ENCODE results near the gene EYA2.
A peak's percentile ranks its signal among the peaks of the same experiment; 100 is the strongest.
"Not testable (repeated sequence)": the region's sequence is repeated elsewhere in the genome, so short reads cannot be mapped to it uniquely, and the experiment has no call there.

EYA2 gene, protein sequence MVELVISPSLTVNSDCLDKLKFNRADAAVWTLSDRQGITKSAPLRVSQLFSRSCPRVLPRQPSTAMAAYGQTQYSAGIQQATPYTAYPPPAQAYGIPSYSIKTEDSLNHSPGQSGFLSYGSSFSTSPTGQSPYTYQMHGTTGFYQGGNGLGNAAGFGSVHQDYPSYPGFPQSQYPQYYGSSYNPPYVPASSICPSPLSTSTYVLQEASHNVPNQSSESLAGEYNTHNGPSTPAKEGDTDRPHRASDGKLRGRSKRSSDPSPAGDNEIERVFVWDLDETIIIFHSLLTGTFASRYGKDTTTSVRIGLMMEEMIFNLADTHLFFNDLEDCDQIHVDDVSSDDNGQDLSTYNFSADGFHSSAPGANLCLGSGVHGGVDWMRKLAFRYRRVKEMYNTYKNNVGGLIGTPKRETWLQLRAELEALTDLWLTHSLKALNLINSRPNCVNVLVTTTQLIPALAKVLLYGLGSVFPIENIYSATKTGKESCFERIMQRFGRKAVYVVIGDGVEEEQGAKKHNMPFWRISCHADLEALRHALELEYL

DNA sequence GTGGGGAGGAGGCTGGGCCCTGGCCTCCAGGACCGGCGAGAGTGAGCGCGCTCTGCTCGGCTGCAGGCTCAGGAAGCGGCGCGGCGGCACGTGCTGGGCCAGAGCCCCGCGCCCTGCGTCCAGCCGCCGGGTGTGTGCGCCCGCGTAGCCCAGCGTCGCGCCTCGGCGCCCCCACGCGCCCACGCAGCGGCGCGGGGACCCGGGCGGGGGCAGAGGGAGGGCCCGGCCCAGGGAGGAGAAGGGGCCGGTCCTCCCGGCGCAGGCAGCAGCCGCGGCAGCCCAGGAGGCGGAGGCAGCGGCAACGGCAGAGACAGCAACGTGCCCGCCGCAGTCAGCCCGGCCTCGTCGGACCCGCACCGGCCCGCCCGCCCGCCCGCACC, at the start of gene EYA2:
Gene EYA2 (plus strand): TSS at position 265 of the 380 bp plus-strand sequence. CDS start 95,168 bp downstream, outside the sequence.
- DNase-seq: peak; percentile 63

DNA sequence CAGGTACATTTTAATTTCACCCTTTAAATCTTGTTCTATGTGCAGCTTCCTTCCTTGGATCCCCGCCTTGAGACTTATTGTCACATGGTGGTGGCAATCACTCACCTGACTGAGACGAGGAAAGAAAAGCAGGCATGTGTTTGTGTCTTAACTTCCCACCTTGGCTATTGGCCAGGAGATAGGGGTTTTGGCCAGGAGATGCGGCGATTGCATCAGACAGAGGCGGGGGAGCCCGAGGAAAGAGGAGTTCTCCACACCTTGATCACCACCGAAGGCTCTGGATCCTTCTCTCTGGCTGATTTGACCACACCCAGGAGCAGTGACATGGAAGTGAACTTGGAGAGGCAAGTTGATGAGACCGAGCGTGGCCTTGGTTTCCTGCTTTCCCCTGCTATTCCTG, 49.7 kb upstream of the EYA2 start:
- no peak for DNase-seq

DNA sequence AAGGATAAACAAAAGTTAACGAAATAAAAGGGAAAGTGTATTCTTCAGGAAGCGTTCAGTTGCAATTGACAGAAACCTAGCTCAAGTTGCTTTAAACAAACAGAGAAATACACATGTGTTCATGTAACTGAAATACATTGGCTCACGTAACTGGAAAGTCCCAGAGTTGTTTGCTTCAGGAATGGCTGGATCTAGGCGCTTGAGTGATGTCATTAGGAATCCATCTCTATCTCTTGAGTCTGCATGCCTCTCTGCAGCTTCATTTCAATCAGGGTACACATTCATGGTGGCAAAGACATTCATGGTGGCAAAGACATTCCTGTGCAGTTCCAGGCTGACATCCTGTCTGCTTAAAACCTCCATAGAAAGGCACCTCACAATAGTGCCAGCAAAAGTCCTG, 45.4 kb upstream of the EYA2 start:
- DNase-seq: no peak

DNA sequence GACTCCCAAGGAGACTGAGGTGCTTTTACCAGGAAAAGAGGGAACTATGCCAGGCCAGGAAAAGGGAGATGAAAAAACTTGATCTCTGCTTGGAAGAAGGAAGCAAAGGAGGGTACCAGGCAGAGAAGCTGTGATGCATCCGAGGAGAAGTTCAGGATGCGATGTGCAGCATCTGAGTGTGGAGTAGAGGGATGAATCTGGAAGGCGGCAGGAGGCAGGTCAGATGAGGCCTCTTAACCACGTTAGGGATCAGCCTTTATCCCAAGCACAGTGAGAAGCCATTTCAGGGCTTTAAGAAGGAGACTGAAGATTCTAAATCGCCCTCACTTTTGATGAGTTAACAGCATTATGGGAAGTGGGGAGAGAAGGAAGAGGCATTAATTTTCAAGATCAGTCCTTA, 44.9 kb upstream of the EYA2 start:
- DNase-seq: no peak

DNA sequence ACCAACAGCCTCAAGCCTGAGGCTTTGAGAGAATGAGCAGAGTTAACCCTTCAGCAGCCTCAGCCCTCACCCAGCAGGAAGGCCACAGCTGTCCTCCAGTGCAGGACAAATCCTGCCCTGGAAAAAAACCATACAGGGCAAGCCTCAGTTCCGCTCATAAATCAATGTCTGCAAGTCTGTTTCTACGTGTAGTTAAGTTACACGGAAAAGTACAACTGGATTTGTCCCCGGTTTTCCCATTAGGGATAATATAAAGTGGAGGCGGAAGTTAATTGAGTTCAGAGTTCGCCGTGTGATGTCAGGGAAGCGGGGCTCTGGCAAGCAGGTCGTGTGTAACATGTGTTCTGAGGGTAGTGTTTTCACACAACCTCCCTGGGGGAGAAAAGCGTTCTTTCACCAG, 44.2 kb upstream of the EYA2 start:
- DNase-seq: no peak

DNA sequence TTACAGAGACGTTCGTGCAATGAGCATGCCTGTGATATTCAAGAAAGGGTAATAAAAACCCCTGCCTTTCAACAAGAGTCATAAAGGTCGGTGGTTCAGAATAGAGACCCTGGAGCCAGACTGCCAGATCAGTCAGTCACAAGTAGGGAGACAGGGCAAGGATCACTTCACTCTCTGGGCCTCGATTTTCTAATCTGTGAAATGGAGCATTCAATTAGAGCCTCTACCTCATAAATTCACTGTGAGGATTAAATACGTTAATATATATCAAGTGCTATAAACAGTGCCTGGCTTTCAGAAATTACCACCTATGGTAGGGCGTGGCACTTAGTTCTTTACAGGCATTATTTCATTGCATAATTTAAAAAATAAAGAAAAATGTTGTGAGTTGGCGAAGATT, 43.7 kb upstream of the EYA2 start:
- no peak for DNase-seq

DNA sequence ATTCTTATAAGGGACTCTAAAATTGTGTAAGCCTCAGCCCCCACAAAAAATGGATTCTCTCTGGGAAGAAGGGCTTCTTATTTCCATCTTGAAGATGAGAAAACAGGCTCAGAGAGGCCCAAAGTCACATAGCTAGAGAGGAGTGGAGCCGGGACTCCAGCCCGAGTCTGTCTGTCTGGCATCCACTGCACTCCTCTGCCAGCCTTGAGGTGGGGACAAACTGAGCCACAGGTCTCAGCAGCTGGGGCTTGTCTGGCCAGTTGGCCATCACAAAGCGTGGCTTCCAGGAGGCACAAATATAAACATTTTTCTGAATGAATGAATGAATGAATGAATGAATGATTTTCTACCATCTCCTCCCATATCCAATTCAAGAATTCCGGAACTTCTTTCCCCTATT, 42.9 kb upstream of the EYA2 start:
- DNase-seq: no peak

DNA sequence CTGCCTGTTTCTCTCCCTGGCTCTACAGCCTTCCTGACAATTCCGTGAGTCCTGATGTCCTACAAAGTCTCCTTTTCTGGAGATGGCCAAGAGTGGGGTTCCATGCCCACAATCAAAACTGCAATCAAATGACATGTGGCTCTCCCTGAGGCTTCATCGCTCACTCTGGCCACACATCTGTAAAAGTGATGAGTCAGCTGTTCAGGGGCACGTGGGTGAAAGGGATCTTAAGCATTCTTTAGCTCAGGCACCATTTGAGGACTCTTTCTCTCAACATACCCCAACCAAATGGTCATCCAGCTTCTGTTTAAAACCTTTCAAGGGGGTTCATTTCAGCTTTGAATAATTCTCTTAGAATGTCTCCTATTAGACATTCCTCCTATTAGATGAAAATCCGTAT, 42.3 kb upstream of the EYA2 start:
- DNase-seq: no peak

DNA sequence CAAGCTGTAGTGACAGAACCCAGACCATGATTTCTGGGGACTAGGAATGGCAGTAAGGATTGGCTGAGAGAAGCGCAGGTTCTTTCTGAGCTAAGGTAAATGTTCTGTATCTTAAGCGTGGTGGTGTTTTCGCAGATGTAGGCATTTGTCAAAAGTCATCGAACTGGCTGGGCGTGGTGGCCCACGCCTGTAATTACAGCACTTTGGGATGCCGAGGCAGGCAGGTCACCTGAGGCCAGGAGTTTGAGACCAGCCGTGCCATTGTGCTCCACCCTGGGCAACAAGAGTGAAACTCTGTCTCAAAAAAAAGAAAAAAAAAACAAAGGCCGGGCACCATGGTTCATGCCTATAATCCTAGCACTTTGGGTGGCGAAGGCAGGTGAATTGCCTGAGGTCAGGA, 40.7 kb upstream of the EYA2 start:
- no peak for DNase-seq

DNA sequence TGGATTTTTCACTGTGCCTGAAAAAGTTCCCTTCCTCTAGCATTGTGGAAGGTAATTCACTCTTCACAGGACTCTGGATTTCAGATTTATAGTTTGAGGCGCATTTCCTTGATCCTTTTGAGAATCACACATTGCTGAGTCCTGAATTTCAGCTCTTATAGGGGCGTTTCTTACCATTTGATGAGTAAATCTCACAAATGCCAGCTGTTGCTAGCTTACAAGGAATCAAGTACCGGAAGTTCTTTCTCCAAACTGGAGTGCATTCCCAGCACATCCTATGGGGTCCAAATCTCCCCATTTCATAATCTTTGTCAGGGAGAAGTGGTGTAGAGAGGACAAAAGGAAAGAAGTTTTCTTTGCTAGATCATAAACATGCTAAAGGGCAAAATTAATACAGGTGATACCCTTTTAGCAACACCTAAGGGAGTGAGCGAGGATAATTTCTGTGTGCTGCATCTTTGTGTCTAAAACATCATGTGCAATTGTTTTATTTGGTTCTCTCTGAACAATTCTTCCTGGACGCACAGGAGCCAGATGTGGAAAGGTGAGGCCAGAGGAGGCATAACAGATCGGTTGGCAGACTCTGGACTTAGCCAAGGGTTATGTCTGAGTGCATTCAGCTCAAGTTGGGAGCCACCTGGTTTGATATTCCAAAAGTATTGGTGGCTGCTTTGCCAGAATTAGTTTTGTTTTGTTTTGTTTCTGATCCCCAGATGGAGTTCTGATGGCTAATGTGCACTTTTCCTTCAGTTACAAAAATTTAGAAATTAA, 37.4 kb upstream of the EYA2 start:
- DNase-seq: no peak

DNA sequence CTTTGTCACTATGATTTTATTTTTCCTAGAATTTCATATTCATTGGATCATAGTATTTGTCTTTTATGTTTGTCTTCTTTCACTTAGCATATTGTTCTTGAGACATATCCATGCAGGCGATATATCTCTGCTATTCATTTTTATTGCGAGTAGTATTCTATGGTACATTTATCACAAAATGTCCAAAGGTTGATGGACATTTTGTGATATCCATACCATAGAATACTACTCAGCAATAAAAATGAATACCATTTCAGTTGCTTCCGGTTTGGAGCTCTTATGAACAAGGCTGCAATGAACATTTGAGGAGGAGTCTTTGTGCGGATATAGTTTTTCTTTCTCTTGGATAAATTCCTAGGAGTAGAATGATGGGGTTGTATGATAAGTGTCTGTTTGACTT, 28.8 kb upstream of the EYA2 start:
- DNase-seq: no peak

DNA sequence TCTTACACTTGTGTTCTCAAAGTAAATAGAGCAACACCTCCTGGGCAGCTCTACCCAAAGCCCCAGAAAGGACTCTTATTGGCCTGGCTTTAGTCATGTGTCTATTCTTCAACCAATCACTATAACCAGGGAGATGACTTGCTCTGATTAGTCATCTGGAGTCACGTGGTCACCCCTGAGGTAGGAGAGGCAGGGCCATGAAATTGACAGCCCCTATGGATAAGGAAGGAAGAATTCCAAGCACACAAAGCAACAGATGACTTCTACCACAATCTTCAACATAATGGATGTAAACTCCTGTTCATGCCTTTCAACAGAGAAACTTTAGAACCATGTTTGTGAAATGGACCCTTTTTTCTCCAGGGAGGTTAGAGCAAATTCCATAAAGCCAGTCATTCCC, 24.6 kb upstream of the EYA2 start:
- DNase-seq: no peak

DNA sequence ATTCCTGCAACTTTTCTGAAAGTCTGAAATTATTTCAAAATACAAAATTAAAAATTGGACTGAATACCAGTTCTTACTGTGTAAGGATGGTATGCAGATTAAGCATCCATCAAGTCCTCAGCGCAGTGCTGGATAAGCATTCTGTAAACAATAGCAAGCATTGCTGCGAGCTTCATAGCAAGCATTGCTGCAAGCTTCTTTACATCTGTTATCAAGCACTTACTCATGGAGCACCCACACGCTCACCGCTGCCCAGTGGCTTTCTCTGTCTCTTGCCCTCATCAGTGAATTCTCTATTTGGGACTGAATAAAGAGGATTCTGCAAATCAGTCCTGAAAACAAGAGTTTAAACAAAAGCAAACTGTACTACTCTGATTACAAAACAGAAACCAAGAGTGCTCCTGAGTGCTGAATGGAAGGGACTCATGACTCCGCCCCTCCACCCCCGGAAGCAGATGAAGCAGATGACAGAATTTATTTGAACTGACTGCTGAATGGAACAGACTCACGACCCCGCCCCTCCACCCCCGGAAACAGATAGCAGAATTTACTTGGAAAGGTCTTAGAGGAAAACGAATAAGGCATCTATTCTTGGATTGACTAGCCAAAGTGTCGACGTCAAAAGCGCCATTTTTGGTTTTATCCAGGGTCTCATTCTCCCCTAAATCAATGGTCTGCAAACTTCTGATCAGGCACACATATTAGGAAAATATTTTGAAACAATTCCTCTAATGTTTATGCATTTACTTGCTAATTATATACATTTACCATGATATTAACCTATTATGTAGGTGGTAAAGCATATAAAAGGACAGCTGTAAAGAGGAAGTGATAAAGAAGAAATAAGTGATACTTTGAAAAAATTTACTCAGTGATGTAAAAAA, 22.1 kb upstream of the EYA2 start:
- DNase-seq: peak; percentile 27

DNA sequence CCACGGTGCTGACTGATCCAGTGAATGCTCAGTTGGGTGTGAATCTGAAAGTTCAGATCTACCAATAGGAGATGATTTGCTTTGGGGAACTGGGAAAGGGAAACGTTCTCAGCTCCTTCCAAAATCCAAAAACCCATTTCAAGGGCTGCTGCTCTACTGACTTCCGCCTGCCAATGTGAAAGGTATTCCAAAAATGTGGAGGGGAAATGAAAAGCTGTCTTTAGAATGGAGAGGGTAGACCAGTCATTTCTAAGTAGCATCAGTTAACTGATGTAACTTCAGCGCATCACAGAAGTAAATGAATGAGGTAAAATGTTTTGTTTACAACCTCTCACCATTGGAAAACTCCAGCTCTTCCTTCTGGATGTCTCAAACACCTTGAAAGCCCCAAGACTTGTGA, 19.6 kb upstream of the EYA2 start:
- no peak for DNase-seq

DNA sequence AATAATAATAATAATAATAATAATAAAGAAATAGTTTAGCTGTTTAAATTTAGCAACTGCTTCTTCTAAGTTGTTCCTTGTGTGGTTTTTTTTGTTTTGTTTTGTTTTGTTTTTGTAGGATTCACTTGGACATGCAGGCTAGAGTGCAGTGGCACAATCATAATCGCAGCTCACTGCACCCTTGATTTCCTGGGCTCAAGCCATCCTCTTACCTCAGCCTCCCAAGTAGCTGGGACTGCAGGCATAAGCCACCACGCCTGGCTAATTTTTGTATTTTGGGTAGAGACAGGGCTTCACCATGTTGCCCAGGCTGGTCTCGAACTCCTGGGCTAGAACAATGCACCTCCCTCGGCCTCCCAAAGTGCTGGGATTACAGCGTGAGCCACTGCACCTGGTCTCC, 15.3 kb upstream of the EYA2 start:
- DNase-seq: no peak

DNA sequence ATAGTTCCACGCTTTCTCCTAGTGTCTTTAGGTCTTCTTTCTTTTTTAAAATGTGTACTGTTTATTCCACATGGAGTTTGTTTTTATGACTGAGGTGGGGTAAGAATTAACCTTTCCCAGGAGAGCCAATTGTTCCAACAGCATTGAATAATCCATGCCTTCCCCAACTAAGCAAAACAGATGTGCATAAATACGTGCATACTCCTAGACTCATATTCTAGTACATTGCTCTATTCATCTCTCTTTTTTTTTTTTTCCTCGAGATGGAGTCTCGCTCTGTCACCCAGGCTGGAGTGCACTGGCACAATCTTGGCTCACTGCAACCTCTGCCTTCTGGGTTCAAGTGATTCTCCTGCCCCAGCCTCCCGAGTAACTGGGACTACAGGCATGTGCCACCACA, 14.7 kb upstream of the EYA2 start:
- DNase-seq: not testable (repeated sequence)

DNA sequence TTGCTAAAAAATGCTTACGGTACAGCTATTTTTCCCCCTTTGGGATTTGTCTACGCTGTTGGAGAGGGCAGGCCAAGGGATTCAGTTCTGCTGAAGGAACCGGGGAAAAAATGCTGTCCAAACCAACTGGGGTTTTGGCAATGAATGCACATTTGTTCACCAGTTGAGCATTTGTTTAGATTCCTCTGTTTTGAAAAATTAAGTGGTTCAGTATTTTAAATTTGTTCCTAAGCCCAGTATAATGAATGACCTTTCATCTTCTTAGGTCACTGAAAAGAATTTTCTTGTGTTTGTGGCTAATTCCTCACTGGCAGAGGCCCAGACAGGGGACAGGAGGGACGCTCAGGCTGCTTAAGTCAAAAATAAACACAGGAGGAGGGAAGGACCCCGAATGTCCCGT, 10.8 kb upstream of the EYA2 start:
- DNase-seq: no peak

DNA sequence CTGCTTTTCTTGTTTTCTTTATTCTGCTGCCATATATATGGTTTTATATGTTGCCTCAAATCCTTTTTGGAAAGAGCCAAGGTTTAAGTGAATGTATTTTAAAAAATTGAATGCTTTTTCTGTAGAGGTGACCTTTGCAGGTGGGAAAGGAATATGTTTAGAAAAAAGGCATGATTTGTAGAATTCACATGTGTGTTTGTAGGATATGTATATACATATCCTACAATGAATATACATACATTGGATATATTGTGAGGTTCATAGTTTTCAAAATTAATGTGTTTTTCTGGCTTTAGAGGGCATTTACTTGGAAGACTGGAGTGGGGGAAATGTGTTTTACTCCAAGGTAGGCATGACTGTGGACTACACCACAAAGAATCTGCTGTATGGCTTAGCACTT, 4.0 kb upstream of the EYA2 start:
- no peak for DNase-seq

DNA sequence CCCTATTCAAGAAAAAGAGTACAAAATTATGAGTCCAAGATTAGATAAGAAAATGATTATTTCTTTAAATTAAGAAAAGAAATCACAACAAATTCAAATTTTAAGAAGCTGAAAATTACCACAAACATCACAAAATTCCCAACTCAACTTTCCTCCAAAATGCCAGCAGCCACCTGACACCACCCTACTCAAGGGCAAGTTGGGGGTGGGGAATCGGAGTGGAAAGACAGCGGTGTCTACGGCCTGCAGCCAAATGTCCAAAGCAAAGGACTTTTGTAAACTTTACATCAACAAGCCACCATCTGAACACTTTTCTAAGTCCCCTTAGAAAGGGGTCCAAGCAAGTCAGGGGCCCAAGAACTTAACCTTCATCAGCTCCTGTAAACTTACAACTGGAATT, 1.6 kb upstream of the EYA2 start:
- no peak for DNase-seq

DNA sequence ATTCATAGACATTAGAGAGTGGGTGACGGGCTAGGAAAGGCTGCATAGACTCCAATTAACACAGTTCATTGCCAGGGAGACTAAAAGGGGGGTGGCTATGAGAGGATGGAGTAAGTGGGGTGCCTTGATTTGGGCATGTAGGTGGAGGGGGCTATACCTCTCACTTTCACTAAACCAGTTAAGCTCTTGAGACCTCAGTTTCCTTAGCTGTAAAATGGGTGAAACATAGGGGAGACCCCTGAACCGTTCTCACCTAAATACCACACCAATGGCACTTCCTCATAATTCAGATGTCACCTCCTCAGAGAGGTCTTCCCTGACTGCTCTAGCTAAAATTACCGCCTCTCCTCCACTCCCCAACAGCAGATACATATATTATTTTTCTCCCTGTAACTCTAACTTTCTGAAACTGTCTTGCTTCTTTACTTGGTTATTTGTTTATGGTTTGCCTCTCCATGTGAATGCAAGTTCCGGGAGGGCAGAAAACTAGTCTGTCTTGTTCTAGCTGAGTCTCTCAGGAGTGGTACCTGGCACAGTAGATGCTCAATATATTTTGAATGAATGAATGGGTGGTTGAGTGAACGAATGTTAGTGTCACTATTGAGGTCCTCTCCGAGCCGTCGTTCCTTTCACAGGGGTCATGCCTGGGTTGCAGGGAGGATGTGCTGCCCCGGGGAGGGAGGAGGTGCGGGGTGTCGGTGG, 615 bp upstream of the EYA2 start:
- no peak for DNase-seq

DNA sequence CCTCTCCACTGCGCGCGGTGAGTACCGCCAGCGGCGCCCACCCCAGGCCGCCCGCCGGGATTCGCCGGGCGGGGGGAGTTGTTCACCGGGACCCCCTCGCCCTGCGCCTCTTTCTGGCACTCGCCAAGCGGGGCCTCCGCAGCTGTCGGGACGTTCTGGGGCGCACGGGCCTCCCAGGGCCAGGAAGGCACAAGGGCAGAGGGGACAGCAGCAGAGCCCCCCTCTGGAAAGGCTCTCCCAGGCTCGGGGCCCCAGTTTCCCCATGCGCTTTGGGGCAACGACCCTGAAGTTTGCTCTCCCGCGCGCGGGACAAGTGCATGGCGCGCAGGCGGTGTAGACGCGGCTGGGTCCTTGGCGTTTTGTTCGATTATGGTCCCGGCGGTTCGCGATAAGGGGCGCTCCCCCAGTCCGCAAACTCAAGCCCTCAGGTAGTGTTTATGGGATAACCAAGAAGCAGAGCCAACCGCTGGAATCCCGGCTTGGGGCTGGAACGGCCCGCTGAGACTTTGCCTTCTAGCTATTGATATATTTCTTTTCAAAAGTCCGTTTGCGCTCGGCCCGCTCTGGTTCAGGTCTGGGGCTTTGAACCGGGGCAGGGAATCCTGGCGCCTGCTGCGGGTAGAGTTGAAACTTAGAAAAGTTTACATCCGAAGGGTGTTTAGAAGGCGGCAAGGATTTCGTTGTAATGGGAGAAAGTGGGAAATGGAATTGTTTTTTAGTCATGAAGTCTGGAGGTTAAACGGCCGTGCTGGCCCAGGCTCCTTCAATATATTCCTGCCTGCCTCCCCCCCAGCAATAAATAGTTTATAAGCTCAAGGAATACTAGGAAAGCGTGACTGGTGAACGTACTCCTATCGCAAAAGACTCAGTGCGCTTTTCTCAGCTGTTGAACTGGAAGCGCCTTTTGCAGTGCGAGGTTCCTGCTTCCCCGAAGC, 595 bp downstream of the EYA2 start:
- peak; percentile 53 for DNase-seq

DNA sequence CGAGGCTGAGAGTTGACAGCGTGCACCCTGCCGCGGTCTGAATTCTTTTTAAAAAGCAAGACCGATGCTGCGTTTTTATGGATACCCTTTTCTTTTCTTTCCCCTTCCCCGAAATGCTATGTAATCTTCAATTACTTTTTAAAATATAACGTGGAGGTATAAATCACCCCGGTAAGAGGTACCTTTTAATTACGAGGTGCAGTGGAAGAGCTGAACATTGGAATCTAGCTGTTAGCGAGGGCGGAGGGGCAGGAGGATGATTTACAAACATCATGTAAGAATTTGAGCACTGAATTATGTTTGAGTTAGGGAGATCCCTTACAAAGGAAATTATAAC, 1.2 kb downstream of the EYA2 start:
- no peak for DNase-seq
